MM.1S (cell line): Measurements from ENCODE around the gene SUZ12.

Experiments
- DNase-seq: peaks from one replicate; pipeline ENCODE4 v3.0.0-alpha.2; 2015
- H2AFZ ChIP-seq: fragments of 300-600 bp; sonication (generic); 2 replicates; pipeline ENCODE4 v1.6.0; 2016; ENCODE audit warnings: antibody characterized with exemption, low read length
- H3F3A ChIP-seq: fragments of 300-600 bp; sonication (generic); 2 replicates; pipeline ENCODE4 v1.6.1; 2016; ENCODE audit warnings: mild to moderate bottlenecking, antibody characterized with exemption, low read length, moderate library complexity, mixed read lengths; ENCODE audit not compliant: insufficient read depth
- H3K27ac ChIP-seq: fragments of 300-600 bp; sonication (generic); 2 replicates; pipeline ENCODE4 v1.5.1; 2016; ENCODE audit warnings: mild to moderate bottlenecking, low read length
- H3K27me3 ChIP-seq: fragments of 300-600 bp; sonication (generic); replicated peaks from 2 replicates; pipeline ENCODE4 v1.6.0; 2016; ENCODE audit warnings: low read length; ENCODE audit not compliant: insufficient read depth
- H3K36me3 ChIP-seq: fragments of 300-600 bp; sonication (generic); replicated peaks from 2 replicates; pipeline ENCODE4 v1.6.1; 2016; ENCODE audit warnings: mild to moderate bottlenecking, low read length, mixed read lengths; ENCODE audit not compliant: insufficient read depth
- H3K4me1 ChIP-seq: fragments of 300-600 bp; sonication (generic); 2 replicates; pipeline ENCODE4 v1.6.1; 2016; ENCODE audit warnings: low read length, mixed read lengths
- H3K4me2 ChIP-seq: fragments of 300-600 bp; sonication (generic); 2 replicates; pipeline ENCODE4 v1.6.0; 2016; ENCODE audit warnings: low read depth, low read length
- H3K4me3 ChIP-seq: fragments of 300-600 bp; sonication (generic); 2 replicates; pipeline ENCODE4 v1.5.1; 2016; ENCODE audit warnings: low read length, mixed read lengths
- H3K79me2 ChIP-seq: fragments of 300-600 bp; sonication (generic); 2 replicates; pipeline ENCODE4 v1.6.1; 2016; ENCODE audit warnings: mixed run types, low read length, mixed read lengths
- H3K9ac ChIP-seq: fragments of 300-600 bp; sonication (generic); 2 replicates; pipeline ENCODE4 v1.6.1; 2016; ENCODE audit warnings: low read length, mixed read lengths
- H3K9me2 ChIP-seq: fragments of 300-600 bp; sonication (generic); replicated peaks from 2 replicates; pipeline ENCODE4 v1.6.1; 2016; ENCODE audit warnings: mild to moderate bottlenecking, low read length, mixed read lengths; ENCODE audit not compliant: insufficient read depth
- H3K9me3 ChIP-seq: fragments of 300-600 bp; sonication (generic); replicated peaks from 2 replicates; pipeline ENCODE4 v1.6.1; 2016; ENCODE audit warnings: mild to moderate bottlenecking, low read length, mixed read lengths; ENCODE audit not compliant: insufficient read depth
- H4K20me1 ChIP-seq: fragments of 300-600 bp; sonication (generic); 2 replicates; pipeline ENCODE4 v1.6.1; 2016; ENCODE audit warnings: mild to moderate bottlenecking, low read length, moderate library complexity, mixed read lengths; ENCODE audit not compliant: insufficient read depth
- CTCF ChIP-seq: fragments of 300-600 bp; sonication (generic); IDR thresholded peaks from 2 replicates; pipeline ENCODE4 v1.5.1; 2016; ENCODE audit warnings: antibody characterized with exemption, low read length, mixed read lengths
- EZH2 ChIP-seq: fragments of 300-600 bp; sonication (generic); optimal IDR thresholded peaks from 2 replicates; pipeline ENCODE3; 2017; ENCODE audit warnings: low read depth, mild to moderate bottlenecking, antibody characterized with exemption, low read length, mixed read lengths
- EZH2phosphoT487 ChIP-seq: fragments of 300-600 bp; sonication (generic); IDR thresholded peaks from 2 replicates; pipeline ENCODE4 v1.6.1; 2018; ENCODE audit warnings: antibody characterized with exemption, low read length

SUZ12 gene

GRCh38 chr17:31997005-31997404 is 60.2 kb downstream of the SUZ12 start:
- H3K4me2 ChIP-seq = no peak overlapping the region
- no peaks in the 10 kb centered on the region for H3K9me3 ChIP-seq
- no peaks in the 10 kb centered on the region for H3K4me1 ChIP-seq
- no peak overlapping the region for H3K9ac ChIP-seq
- H4K20me1 ChIP-seq = no peaks in the 10 kb centered on the region
- H3K27ac ChIP-seq = no peak overlapping the region
- H3K27me3 ChIP-seq = no peaks in the 10 kb centered on the region
- no peak for DNase-seq
- no peak overlapping the region for H2AFZ ChIP-seq
- H3K79me2 ChIP-seq = 0 out of 2 replicates have a peak, but pooled peaks cover 3% of the 10 kb centered on the region
- H3K36me3 ChIP-seq = peaks cover 16% of the 10 kb centered on the region; the same call in 1 of the 2 replicates
- H3K4me3 ChIP-seq = no peak overlapping the region
- TF ChIP-seq EZH2phosphoT487 (no peak), CTCF (no peak), EZH2 (no peak)
- H3K9me2 ChIP-seq = no peaks in the 10 kb centered on the region
- 0 out of 2 replicates have a peak, but pooled peaks cover 5% of the 10 kb centered on the region for H3F3A ChIP-seq

GRCh38 chr17:32006957-32007462 is 70.2 kb downstream of the SUZ12 start, which contains the start of gene LRRC37B:
Gene LRRC37B, plus strand, starts transcription at chr17:32007383. Its CDS starts 14,010 bp downstream, at chr17:32021393.
- no peak within 1 kb of the TSS for H3K27ac ChIP-seq

GRCh38 chr17:32007463-32008298 is 70.9 kb downstream of the SUZ12 start:
- peak overlapping the region; percentile 88 for H3K4me2 ChIP-seq
- H4K20me1 ChIP-seq = no peaks in the 10 kb centered on the region
- H3K27me3 ChIP-seq = no peaks in the 10 kb centered on the region
- TF ChIP-seq EZH2phosphoT487 = no peak
- TF ChIP-seq EZH2 = no peak
- TF ChIP-seq CTCF = no peak
- H3K79me2 ChIP-seq = peaks cover 32% of the 10 kb centered on the region
- H3K9ac ChIP-seq = peak overlapping the region; percentile 65
- H3K36me3 ChIP-seq = no peaks in the 10 kb centered on the region
- no peaks in the 10 kb centered on the region for H3K9me2 ChIP-seq
- peak overlapping the region; percentile 74 for H3K4me3 ChIP-seq
- H3K4me1 ChIP-seq = peaks cover 4% of the 10 kb centered on the region; the same call in 1 of the 2 replicates
- peaks cover 4% of the 10 kb centered on the region for H3F3A ChIP-seq
- H3K27ac ChIP-seq = no peak overlapping the region
- H2AFZ ChIP-seq = peak overlapping the region; percentile 60
- peak; percentile 35 for DNase-seq
- no peaks in the 10 kb centered on the region for H3K9me3 ChIP-seq

More at GRCh38 chr17:32006957-32007462, 70.2 kb downstream of the SUZ12 start, which contains the start of gene LRRC37B:
- no peaks in the 10 kb centered on the region for H4K20me1 ChIP-seq
- peak; percentile 82 for DNase-seq
- no peaks in the 10 kb centered on the region for H3K9me2 ChIP-seq
- H2AFZ ChIP-seq = peak within 1 kb of the TSS; percentile 85
- no peaks in the 10 kb centered on the region for H3K36me3 ChIP-seq
- peaks cover 4% of the 10 kb centered on the region; the same call in 1 of the 2 replicates for H3K4me1 ChIP-seq
- H3K9ac ChIP-seq = peak within 1 kb of the TSS; percentile 65
- H3K79me2 ChIP-seq = peaks cover 27% of the 10 kb centered on the region
- peaks cover 4% of the 10 kb centered on the region for H3F3A ChIP-seq
- no peaks in the 10 kb centered on the region for H3K27me3 ChIP-seq
- no peaks in the 10 kb centered on the region for H3K9me3 ChIP-seq
- peak within 1 kb of the TSS; percentile 74 for H3K4me3 ChIP-seq
- TF ChIP-seq EZH2phosphoT487 (no peak), CTCF (peak; percentile 73), EZH2 (no peak)
- peak within 1 kb of the TSS; percentile 96 for H3K4me2 ChIP-seq
